OCI-LY7 (cell line): ENCODE results near the gene PARD6A. TPM values are rescaled to one million over a fixed set of nuclear protein-coding genes. Genes with fewer than 3 reads are reported as not detected.

Experiments
- BruUV-seq: library from RNA; stranded (reverse); fragments of 400-500 nt; replicated peaks from 2 replicates; lab custom pipeline; 2021; lab: Mats Ljungman, UMichigan
- CTCF ChIA-PET: fragments of 300-600 bp; sonication (Branson Sonifier 250); formaldehyde crosslinking; loops from one replicate; lab custom pipeline; 2022; ENCODE audit warnings: antibody characterized with exemption; ENCODE audit not compliant: unreplicated experiment; lab: Charles Lee
- POLR2A ChIA-PET: fragments of 300-600 bp; sonication (Branson Sonifier 250); formaldehyde crosslinking; loops from one replicate; lab custom pipeline; 2022; ENCODE audit warnings: antibody characterized with exemption; lab: Charles Lee
- DNase-seq: peaks from one replicate; pipeline ENCODE4 v3.0.0-alpha.2; 2015; ENCODE audit warnings: low spot score
- H2AFZ ChIP-seq: fragments of 200-600 bp; sonication (generic), shearing (Covaris generic); 2 replicates; pipeline ENCODE4 v1.6.1; 2014; ENCODE audit warnings: mild to moderate bottlenecking, antibody characterized with exemption, low read length, moderate library complexity
- H3K27ac ChIP-seq: fragments of 200-600 bp; sonication (generic); 2 replicates; pipeline ENCODE4 v1.5.1; 2014; ENCODE audit warnings: mixed run types, low read depth, mild to moderate bottlenecking, moderate library complexity, low read length, inconsistent platforms; ENCODE audit not compliant: poor library complexity, severe bottlenecking
- H3K36me3 ChIP-seq: fragments of 200-600 bp; sonication (generic); 2 replicates; pipeline ENCODE4 v1.6.1; 2014; ENCODE audit warnings: mild to moderate bottlenecking, antibody characterized with exemption, low read length, moderate library complexity, mixed read lengths; ENCODE audit not compliant: insufficient read depth
- H3K4me1 ChIP-seq: fragments of 200-600 bp; sonication (generic); 2 replicates; pipeline ENCODE4 v1.5.1; 2014; ENCODE audit warnings: mild to moderate bottlenecking, low read length; ENCODE audit not compliant: insufficient read depth, poor library complexity, severe bottlenecking
- H3K4me2 ChIP-seq: fragments of 200-600 bp; sonication (generic); 2 replicates; pipeline ENCODE4 v1.6.1; 2014; ENCODE audit warnings: mild to moderate bottlenecking, low read length
- H3K4me3 ChIP-seq: fragments of 200-600 bp; sonication (generic); 2 replicates; pipeline ENCODE4 v1.5.1; 2014; ENCODE audit warnings: mild to moderate bottlenecking, low read depth, low read length; ENCODE audit not compliant: poor library complexity, severe bottlenecking
- H3K79me2 ChIP-seq: fragments of 200-600 bp; sonication (generic); 2 replicates; pipeline ENCODE4 v1.6.1; 2016; ENCODE audit warnings: low read depth, mild to moderate bottlenecking, low read length, moderate library complexity, mixed read lengths; ENCODE audit not compliant: insufficient read depth
- H3K9me2 ChIP-seq: fragments of 200-600 bp; sonication (generic); 2 replicates; pipeline ENCODE4 v1.6.1; 2016; ENCODE audit warnings: mild to moderate bottlenecking, low read length, mixed read lengths; ENCODE audit not compliant: insufficient read depth
- H3K9me3 ChIP-seq: fragments of 200-600 bp; sonication (generic); 2 replicates; pipeline ENCODE4 v1.6.1; 2014; ENCODE audit warnings: mild to moderate bottlenecking, mixed run types, low read length, mixed read lengths
- H4K20me1 ChIP-seq: fragments of 200-600 bp; sonication (generic); 2 replicates; pipeline ENCODE4 v1.6.1; 2014; ENCODE audit warnings: mild to moderate bottlenecking, antibody characterized with exemption, low read length, moderate library complexity, mixed read lengths; ENCODE audit not compliant: insufficient read depth
- CTCF ChIP-seq: fragments of 200-600 bp; sonication (generic); conservative IDR thresholded peaks from 2 replicates; pipeline ENCODE4 v1.5.1; 2014; ENCODE audit warnings: mild to moderate bottlenecking, antibody characterized with exemption, low read length, moderate library complexity, mixed read lengths
- EZH2phosphoT487 ChIP-seq: fragments of 200-600 bp; sonication (generic); IDR thresholded peaks from 2 replicates; pipeline ENCODE4 v1.6.1; 2018; ENCODE audit warnings: low read depth, borderline replicate concordance, mild to moderate bottlenecking, mixed run types, antibody characterized with exemption, low read length, moderate library complexity, mixed read lengths
- intact Hi-C: fragments of 100-400 bp; cut with micrococcal nuclease; formaldehyde crosslinking; loops from one replicate; pipeline ENCODE4 v1.10.0; 2022; ENCODE audit not compliant: unreplicated experiment
- total RNA-seq, 2 experiments: library from RNA; depleted of rRNA in 1 of 2; stranded (reverse); fragments of >200 nt in 1 of 2; shearing (Covaris generic) in 1 of 2; gene quantifications; 2 replicates each; pipeline ENCODE4 v1.2.3, GENCODE V29; 2014 to 2022

Gene PARD6A
- total RNA-seq, 2 experiments from 2014 or later, result 14.0 to 23.3 TPM

- H3K79me2 ChIP-seq, result no peaks in the 10 kb centered on the region
- POLR2A ChIA-PET, result interaction anchor here (0.6 to 1.6 kb wide), 7 partner anchors 23 to 198 kb away, joined by 3 to 6 read pairs (median 3); partner anchors contain the start of gene CARMIL2
- no TSS peak for BruUV-seq
Measured at GRCh38 chr16:67667817-67668494, 7.2 kb downstream of the PARD6A start.

GRCh38 chr16:67668495-67669157 lies 7.9 kb downstream of the PARD6A start:
- H4K20me1 ChIP-seq, result no peaks in the 10 kb centered on the region
- H2AFZ ChIP-seq, result peak overlapping the region; percentile 60; the same call in 1 of the 2 replicates
- intact Hi-C loops, result loop anchor here (1.0 kb wide), 1 partner anchor 147 kb away; no protein-coding TSS in a partner anchor
- H3K9me3 ChIP-seq, result no peaks in the 10 kb centered on the region
- peak overlapping the region; percentile 93 for H3K4me2 ChIP-seq
- CTCF ChIA-PET, result interaction anchor here (0.9 to 2.3 kb wide), 2 partner anchors 23 to 121 kb away, joined by 4 to 9 read pairs; no protein-coding TSS in a partner anchor
- peak overlapping the region; percentile 80 for H3K27ac ChIP-seq
- H3K79me2 ChIP-seq, result no peaks in the 10 kb centered on the region
- H3K4me3 ChIP-seq, result peak overlapping the region; percentile 14
- POLR2A ChIA-PET, result interaction anchor here (1.0 to 1.6 kb wide), 3 partner anchors 24 to 122 kb away, joined by 3 to 6 read pairs (median 5); partner anchors contain the start of gene CARMIL2
- no peaks in the 10 kb centered on the region for H3K36me3 ChIP-seq
- H3K9me2 ChIP-seq, result no peaks in the 10 kb centered on the region
- H3K4me1 ChIP-seq, result peaks cover 38% of the 10 kb centered on the region
- BruUV-seq, result no TSS peak
- peak; percentile 73 for DNase-seq
- no peak for TF ChIP-seq EZH2phosphoT487
- peak; percentile 73 for TF ChIP-seq CTCF

More at GRCh38 chr16:67667817-67668494, 7.2 kb downstream of the PARD6A start:
- CTCF ChIA-PET, result interaction anchor here (0.7 to 2.3 kb wide), 6 partner anchors 22 to 179 kb away, joined by 3 to 9 read pairs (median 5); no protein-coding TSS in a partner anchor
- peak overlapping the region; percentile 60; the same call in 1 of the 2 replicates for H2AFZ ChIP-seq
- no peaks in the 10 kb centered on the region for H3K9me2 ChIP-seq
- H3K4me3 ChIP-seq, result peak overlapping the region; percentile 69
- peak overlapping the region; percentile 93 for H3K4me2 ChIP-seq
- no peaks in the 10 kb centered on the region for H3K36me3 ChIP-seq
- peak; percentile 96 for DNase-seq
- no peaks in the 10 kb centered on the region for H3K9me3 ChIP-seq
- peaks cover 38% of the 10 kb centered on the region for H3K4me1 ChIP-seq
- intact Hi-C loops, result loop anchor here (1.0 kb wide), 1 partner anchor 147 kb away; no protein-coding TSS in a partner anchor
- H3K27ac ChIP-seq, result peak overlapping the region; percentile 80
- no peaks in the 10 kb centered on the region for H4K20me1 ChIP-seq
- TF ChIP-seq CTCF (peak; percentile 79), EZH2phosphoT487 (no peak)
